BJ (cell line): ENCODE measurements around the gene SMIM31. TPM values are rescaled to one million over a fixed set of nuclear protein-coding genes. Genes with fewer than 3 reads are reported as not detected.

ENCODE experiments used
- CTCF ChIA-PET: fragments of 350-600 bp; formaldehyde crosslinking; extraction: SDS; loops from one replicate; lab custom pipeline; 2021; ENCODE audit warnings: antibody characterized with exemption, inconsistent platforms; lab: Yijun Ruan, JAX
- POLR2A ChIA-PET: fragments of 300-600 bp; sonication (Branson Sonifier 250); formaldehyde crosslinking; extraction: SDS; loops from one replicate; lab custom pipeline; 2021; ENCODE audit warnings: antibody characterized with exemption; lab: Charles Lee
- DNase-seq: peaks from one replicate; pipeline ENCODE4 v3.0.0-alpha.2; 2011; ENCODE audit warnings: low read depth
- H3K27me3 ChIP-seq: 2 replicates; pipeline ENCODE4 v1.6.0; 2011; ENCODE audit warnings: low read length; ENCODE audit not compliant: control insufficient read depth, insufficient read depth
- H3K36me3 ChIP-seq: 2 replicates; pipeline ENCODE4 v1.5.1; 2011; ENCODE audit warnings: low read length; ENCODE audit not compliant: control insufficient read depth, insufficient read depth
- H3K4me3 ChIP-seq: 2 replicates; pipeline ENCODE4 v1.5.1; 2011; ENCODE audit warnings: low read depth, mild to moderate bottlenecking, control low read depth, low read length
- CTCF ChIP-seq: IDR thresholded peaks from 2 replicates; pipeline ENCODE4 v1.5.1; 2011; ENCODE audit warnings: low read depth, mild to moderate bottlenecking, control low read depth, inconsistent platforms, low read length, moderate library complexity; ENCODE audit not compliant: insufficient read depth
- polyA plus RNA-seq: library from polyadenylated mRNA; depleted of rRNA; stranded (reverse); fragments of >200 nt; gene quantifications from 2 replicates; pipeline ENCODE4 v1.2.3, GENCODE V29; 2011

Gene SMIM31
- polyA plus RNA-seq, 1 experiment, result not detected

GRCh38 chr4:164768516-164768915 is 14.6 kb downstream of the SMIM31 start:
- DNase-seq, result no peak
- POLR2A ChIA-PET, result no interaction called here

GRCh38 chr4:164770010-164770724 is 16.2 kb downstream of the SMIM31 start:
- Histone ChIP-seq H3K4me3 (no peak overlapping the region), H3K27me3 (no peaks in the 10 kb centered on the region), H3K36me3 (no peaks in the 10 kb centered on the region)
- no peak for DNase-seq
- CTCF ChIA-PET, result interaction anchor here (3.8 to 4.7 kb wide), 2 partner anchors 9 to 327 kb away, joined by 20 to 27 read pairs; no protein-coding TSS in a partner anchor
- POLR2A ChIA-PET, result no interaction called here
- TF ChIP-seq CTCF, result no peak

More at GRCh38 chr4:164768516-164768915, 14.6 kb downstream of the SMIM31 start:
- Histone ChIP-seq H3K27me3 (no peaks in the 10 kb centered on the region), H3K4me3 (no peak overlapping the region), H3K36me3 (no peaks in the 10 kb centered on the region)
- CTCF ChIA-PET, result interaction anchor here (0.6 to 4.7 kb wide), 15 partner anchors 9 to 1018 kb away, joined by 3 to 27 read pairs (median 3); no protein-coding TSS in a partner anchor
- TF ChIP-seq CTCF, result peak; percentile 44

- POLR2A ChIA-PET, result no interaction called here
- Histone ChIP-seq H3K27me3 (no peaks in the 10 kb centered on the region), H3K4me3 (no peak overlapping the region), H3K36me3 (no peaks in the 10 kb centered on the region)
- CTCF ChIA-PET, result interaction anchor here (4.7 kb wide), 1 partner anchor 8 kb away, joined by 27 read pairs; no protein-coding TSS in a partner anchor
- no peak for DNase-seq
- no peak for TF ChIP-seq CTCF
Measured at GRCh38 chr4:164771088-164771487, 17.2 kb downstream of the SMIM31 start.

- H3K27me3 ChIP-seq, result no peaks in the 10 kb centered on the region
- CTCF ChIA-PET, result no interaction called here
- POLR2A ChIA-PET, result no interaction called here
- DNase-seq, result no peak
- no peaks in the 10 kb centered on the region for H3K36me3 ChIP-seq
- H3K4me3 ChIP-seq, result no peak overlapping the region
- TF ChIP-seq CTCF, result no peak
Measured at GRCh38 chr4:164772076-164772475, 18.1 kb downstream of the SMIM31 start.

- no peak for TF ChIP-seq CTCF
- CTCF ChIA-PET, result interaction anchor here (0.8 to 4.1 kb wide), 6 partner anchors 10 to 317 kb away, joined by 3 to 27 read pairs (median 4); no protein-coding TSS in a partner anchor
Measured at GRCh38 chr4:164779080-164779479, 25.1 kb downstream of the SMIM31 start.

More at GRCh38 chr4:164779080-164779479, 25.1 kb downstream of the SMIM31 start:
- Histone ChIP-seq H3K27me3 (no peaks in the 10 kb centered on the region), H3K4me3 (no peak overlapping the region), H3K36me3 (no peaks in the 10 kb centered on the region)
- DNase-seq, result no peak
- POLR2A ChIA-PET, result no interaction called here
